ENCODE results near the gene GRAMD1B.

- no peak for TF ChIP-seq CTCF (IDR thresholded peaks at IDR 0.05; ENCODE audit: poor library complexity)
- no peak for TF ChIP-seq EZH2 (IDR thresholded peaks at IDR 0.05; ENCODE audit: borderline replicate concordance)
- no peak for TF ChIP-seq EZH2phosphoT487 (IDR thresholded peaks at IDR 0.05; ENCODE audit: low read depth, severe bottlenecking, unreplicated experiment)
These were observed 101.3 kb downstream of the GRAMD1B start for GRCh38 chr11:123531325-123531724.
